GM23338 (cell line): ENCODE measurements around the gene ERBB4. TPM values are rescaled to one million over a fixed set of nuclear protein-coding genes. Genes with fewer than 3 reads are reported as not detected.
"Not testable (repeated sequence)": the region's sequence is repeated elsewhere in the genome, so short reads cannot be mapped to it uniquely, and the experiment has no call there.

Source experiments
- ATAC-seq: fragments of 200-7000 bp; cut with Tn5 transposase; 3 replicates; pipeline ENCODE4 v1.9.1; 2020
- DNase-seq: peaks from one replicate; pipeline ENCODE4 v3.0.0-alpha.2; 2015; ENCODE audit warnings: low spot score
- H2AFZ ChIP-seq: fragments of 200-600 bp; sonication (generic); 2 replicates; pipeline ENCODE4 v1.8.0; 2016; ENCODE audit warnings: antibody characterized with exemption, mild to moderate bottlenecking, moderate library complexity
- H3F3A ChIP-seq: fragments of 200-600 bp; sonication (generic); replicated peaks from 2 replicates; pipeline ENCODE4 v1.8.0; 2017; ENCODE audit warnings: antibody characterized with exemption, mixed run types, low read depth
- H3K27ac ChIP-seq: fragments of 200-600 bp; sonication (generic); 2 replicates; pipeline ENCODE4 v1.6.1; 2016; ENCODE audit warnings: low read depth
- H3K27me3 ChIP-seq: fragments of 200-600 bp; sonication (generic); 2 replicates; pipeline ENCODE4 v1.8.0; 2016; ENCODE audit warnings: mild to moderate bottlenecking, mixed run types, moderate library complexity; ENCODE audit not compliant: insufficient read depth
- H3K36me3 ChIP-seq: fragments of 200-600 bp; sonication (generic); 2 replicates; pipeline ENCODE4 v1.8.0; 2016; ENCODE audit warnings: mild to moderate bottlenecking; ENCODE audit not compliant: insufficient read depth
- H3K4me1 ChIP-seq: fragments of 200-600 bp; sonication (generic); 2 replicates; pipeline ENCODE4 v1.8.0; 2016; ENCODE audit warnings: mild to moderate bottlenecking, moderate library complexity; ENCODE audit not compliant: insufficient read depth
- H3K4me2 ChIP-seq: fragments of 200-600 bp; sonication (generic); 2 replicates; pipeline ENCODE4 v1.7.1; 2017; ENCODE audit warnings: mixed run types
- H3K4me3 ChIP-seq: fragments of 200-600 bp; sonication (generic); 2 replicates; pipeline ENCODE4 v1.6.1; 2016; ENCODE audit warnings: mixed run types
- H3K79me2 ChIP-seq: fragments of 200-600 bp; sonication (generic); replicated peaks from 2 replicates; pipeline ENCODE4 v1.8.0; 2017; ENCODE audit warnings: mild to moderate bottlenecking; ENCODE audit not compliant: insufficient read depth
- H3K9me2 ChIP-seq: fragments of 200-600 bp; sonication (generic); 2 replicates; pipeline ENCODE4 v1.8.0; 2017; ENCODE audit not compliant: insufficient read depth
- H4K20me1 ChIP-seq: fragments of 200-600 bp; sonication (generic); replicated peaks from 2 replicates; pipeline ENCODE4 v1.8.0; 2017; ENCODE audit warnings: mild to moderate bottlenecking; ENCODE audit not compliant: insufficient read depth
- H3K27ac Mint-ChIP-seq: 2 replicates; pipeline ENCODE4 v1.8.0; 2020; ENCODE audit warnings: inconsistent platforms, mild to moderate bottlenecking, moderate library complexity, mixed read lengths
- H3K27me3 Mint-ChIP-seq: 3 replicates; pipeline ENCODE4 v1.8.0; 2022; ENCODE audit warnings: low read depth, mild to moderate bottlenecking, moderate library complexity, mixed read lengths, inconsistent platforms; ENCODE audit not compliant: insufficient read depth, poor library complexity
- H3K36me3 Mint-ChIP-seq: 3 replicates; pipeline ENCODE4 v1.8.0; 2021; ENCODE audit warnings: low read depth, mild to moderate bottlenecking, inconsistent platforms, moderate library complexity, mixed read lengths
- H3K4me1 Mint-ChIP-seq: 3 replicates; pipeline ENCODE4 v1.8.0; 2020; ENCODE audit warnings: mild to moderate bottlenecking, inconsistent platforms, mixed read lengths
- H3K4me3 Mint-ChIP-seq: 3 replicates; pipeline ENCODE4 v1.8.0; 2021; ENCODE audit warnings: moderate library complexity, mild to moderate bottlenecking, inconsistent platforms, mixed read lengths
- H3K9me3 Mint-ChIP-seq: 3 replicates; pipeline ENCODE4 v1.8.0; 2020; ENCODE audit warnings: moderate library complexity, mild to moderate bottlenecking, inconsistent platforms, mixed read lengths
- CREB1 ChIP-seq: fragments of 250-450 bp; sonication (Bioruptor Pico); IDR thresholded peaks from 2 replicates; pipeline ENCODE4 v1.5.0; 2020; ENCODE audit warnings: low read depth, mild to moderate bottlenecking, moderate library complexity
- EZH2 ChIP-seq: fragments of 200-600 bp; sonication (generic); IDR thresholded peaks from one replicate; pipeline ENCODE4 v1.8.0; 2017; ENCODE audit warnings: antibody characterized with exemption, mild to moderate bottlenecking, low read depth; ENCODE audit not compliant: unreplicated experiment
- EZH2phosphoT487 ChIP-seq: fragments of 200-600 bp; sonication (generic); IDR thresholded peaks from one replicate; pipeline ENCODE4 v1.8.1; 2018; ENCODE audit warnings: antibody characterized with exemption; ENCODE audit not compliant: unreplicated experiment
- JUNB ChIP-seq: IDR thresholded peaks from one replicate; pipeline ENCODE4 v1.6.1; 2016; ENCODE audit warnings: antibody characterized with exemption; ENCODE audit not compliant: unreplicated experiment
- POLR2AphosphoS5 ChIP-seq: IDR thresholded peaks from 2 replicates; pipeline ENCODE4 v1.6.1; 2016; ENCODE audit warnings: antibody characterized with exemption, low read depth
- STAT1 ChIP-seq: IDR thresholded peaks from one replicate; pipeline ENCODE4 v1.6.1; 2016; ENCODE audit warnings: antibody characterized with exemption; ENCODE audit not compliant: unreplicated experiment
- ZNF114 ChIP-seq: fragments of 250-450 bp; sonication (Bioruptor Pico); IDR thresholded peaks from 2 replicates; pipeline ENCODE4 v1.5.0; 2020; ENCODE audit warnings: mild to moderate bottlenecking, moderate library complexity
- ZNF331 ChIP-seq: fragments of 250-450 bp; sonication (Bioruptor Pico); IDR thresholded peaks from 2 replicates; pipeline ENCODE4 v1.5.0; 2020; ENCODE audit warnings: low read depth, mild to moderate bottlenecking, moderate library complexity
- polyA plus RNA-seq: library from polyadenylated mRNA; unstranded; fragments of >200 nt; fragmentation: Nextera tagmentation; extraction: Ambion mirVana; gene quantifications from 2 replicates; pipeline ENCODE4 v1.2.1, GENCODE V29; 2016
- total RNA-seq: library from RNA; depleted of rRNA; stranded (reverse); fragments of >200 nt; shearing (Covaris generic); gene quantifications from 2 replicates; pipeline ENCODE4 v1.2.3, GENCODE V29; 2014
- TF ChIP-seq, protein P1 (sequence below): IDR thresholded peaks from 2 replicates; pipeline ENCODE4 v1.6.1; 2016; ENCODE audit warnings: antibody characterized with exemption
- TF ChIP-seq, protein P2 (sequence below): IDR thresholded peaks from one replicate; pipeline ENCODE4 v1.6.1; 2018; ENCODE audit warnings: antibody characterized with exemption; ENCODE audit not compliant: unreplicated experiment
- TF ChIP-seq, protein P3 (sequence below): fragments of 250-450 bp; sonication (Bioruptor Pico); IDR thresholded peaks from 2 replicates; pipeline ENCODE4 v1.5.0; 2020; ENCODE audit warnings: mild to moderate bottlenecking, moderate library complexity

ERBB4 gene
- total and polyA plus RNA-seq, 2 experiments from 2014 or later, result 0.73 to 1.1 TPM

DNA sequence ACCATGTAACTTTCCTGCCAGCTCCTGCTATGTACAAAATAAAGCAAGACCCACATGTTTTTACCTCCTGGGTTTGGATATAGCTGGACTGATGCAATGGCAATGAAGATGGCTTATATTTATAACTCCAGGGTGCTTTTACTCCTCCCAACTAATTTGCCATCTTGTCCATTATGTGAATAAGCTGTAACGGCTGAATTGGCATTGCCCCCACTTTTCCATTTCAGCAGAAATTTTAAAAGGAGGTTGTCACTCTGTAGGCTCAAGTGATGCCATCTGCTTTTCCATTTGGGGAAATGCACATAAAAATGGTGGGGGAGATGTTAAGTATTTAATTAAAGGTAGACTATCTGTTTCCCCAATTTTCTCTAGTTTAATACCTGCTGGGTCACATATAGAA lies 345.5 kb downstream of the ERBB4 start (continued):
- TF ChIP-seq POLR2AphosphoS5, result no peak
- TF ChIP-seq ZNF114, result no peak

DNA sequence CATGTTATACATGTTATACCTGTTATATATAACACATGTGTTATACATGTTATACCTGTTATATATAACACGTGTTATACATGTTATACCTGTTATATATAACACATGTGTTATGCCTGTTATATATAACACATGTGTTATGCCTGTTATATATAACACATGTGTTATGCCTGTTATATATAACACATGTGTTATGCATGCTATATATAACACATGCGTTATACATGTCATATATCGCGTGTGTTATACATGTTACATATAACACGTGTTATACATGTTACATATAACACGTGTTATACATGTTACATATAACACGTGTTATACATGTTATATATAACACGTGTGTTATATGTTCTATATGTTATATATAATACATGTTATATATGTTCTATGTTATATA lies 347.2 kb downstream of the ERBB4 start:
- not testable (repeated sequence) for H3K36me3 ChIP-seq, H3K4me1 ChIP-seq, H3K36me3 Mint-ChIP-seq, H4K20me1 ChIP-seq, H3K27ac Mint-ChIP-seq, H3K27me3 Mint-ChIP-seq, H3K9me2 ChIP-seq, H3K79me2 ChIP-seq, H3K4me1 Mint-ChIP-seq, H3K27me3 ChIP-seq, H3F3A ChIP-seq, DNase-seq, H3K4me3 Mint-ChIP-seq, H2AFZ ChIP-seq, H3K9me3 Mint-ChIP-seq, H3K4me3 ChIP-seq, H3K27ac ChIP-seq, ATAC-seq, H3K4me2 ChIP-seq

DNA sequence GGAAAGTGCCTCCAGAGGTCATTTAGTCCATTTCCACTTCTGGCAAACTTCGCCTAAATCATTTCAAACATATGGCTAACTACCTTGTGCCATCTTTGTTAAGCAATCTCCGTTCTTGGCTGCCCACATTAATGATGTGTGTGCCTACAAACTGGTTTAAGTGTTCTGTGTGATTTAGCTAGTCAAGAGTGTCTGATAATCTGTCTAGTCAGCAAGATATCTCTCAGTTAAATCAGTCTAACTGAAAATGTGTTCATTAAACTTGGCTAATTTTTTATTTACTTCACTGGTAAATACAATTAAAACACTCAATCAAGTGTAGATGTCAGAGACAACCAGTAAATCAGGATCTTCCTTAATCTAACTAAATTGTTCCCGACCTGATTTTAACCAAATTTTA lies 352.4 kb downstream of the ERBB4 start:
- H3K27ac Mint-ChIP-seq, result no peak overlapping the region; the same call in 1 of the 2 replicates
- Histone ChIP-seq H3K4me1 (no peaks in the 10 kb centered on the region), H3K4me3 (no peak overlapping the region), H3K27me3 (no peaks in the 10 kb centered on the region), H3K9me2 (no peaks in the 10 kb centered on the region), H3F3A (no peaks in the 10 kb centered on the region; the same call in 1 of the 2 replicates), H3K27ac (no peak overlapping the region), H2AFZ (no peak overlapping the region), H3K36me3 (no peaks in the 10 kb centered on the region), H3K79me2 (no peaks in the 10 kb centered on the region), H4K20me1 (no peaks in the 10 kb centered on the region), H3K4me2 (no peak overlapping the region)
- no peak for DNase-seq
- H3K36me3 Mint-ChIP-seq, result no peaks in the 10 kb centered on the region
- no peaks in the 10 kb centered on the region for H3K27me3 Mint-ChIP-seq
- no peaks in the 10 kb centered on the region for H3K9me3 Mint-ChIP-seq
- H3K4me1 Mint-ChIP-seq, result no peaks in the 10 kb centered on the region
- H3K4me3 Mint-ChIP-seq, result no peak overlapping the region
- no peak for ATAC-seq
- TF ChIP-seq JUNB, result no peak
- TF ChIP-seq, protein P1, sequence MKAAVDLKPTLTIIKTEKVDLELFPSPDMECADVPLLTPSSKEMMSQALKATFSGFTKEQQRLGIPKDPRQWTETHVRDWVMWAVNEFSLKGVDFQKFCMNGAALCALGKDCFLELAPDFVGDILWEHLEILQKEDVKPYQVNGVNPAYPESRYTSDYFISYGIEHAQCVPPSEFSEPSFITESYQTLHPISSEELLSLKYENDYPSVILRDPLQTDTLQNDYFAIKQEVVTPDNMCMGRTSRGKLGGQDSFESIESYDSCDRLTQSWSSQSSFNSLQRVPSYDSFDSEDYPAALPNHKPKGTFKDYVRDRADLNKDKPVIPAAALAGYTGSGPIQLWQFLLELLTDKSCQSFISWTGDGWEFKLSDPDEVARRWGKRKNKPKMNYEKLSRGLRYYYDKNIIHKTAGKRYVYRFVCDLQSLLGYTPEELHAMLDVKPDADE, result no peak
- TF ChIP-seq POLR2AphosphoS5, result no peak
- TF ChIP-seq, protein P2, sequence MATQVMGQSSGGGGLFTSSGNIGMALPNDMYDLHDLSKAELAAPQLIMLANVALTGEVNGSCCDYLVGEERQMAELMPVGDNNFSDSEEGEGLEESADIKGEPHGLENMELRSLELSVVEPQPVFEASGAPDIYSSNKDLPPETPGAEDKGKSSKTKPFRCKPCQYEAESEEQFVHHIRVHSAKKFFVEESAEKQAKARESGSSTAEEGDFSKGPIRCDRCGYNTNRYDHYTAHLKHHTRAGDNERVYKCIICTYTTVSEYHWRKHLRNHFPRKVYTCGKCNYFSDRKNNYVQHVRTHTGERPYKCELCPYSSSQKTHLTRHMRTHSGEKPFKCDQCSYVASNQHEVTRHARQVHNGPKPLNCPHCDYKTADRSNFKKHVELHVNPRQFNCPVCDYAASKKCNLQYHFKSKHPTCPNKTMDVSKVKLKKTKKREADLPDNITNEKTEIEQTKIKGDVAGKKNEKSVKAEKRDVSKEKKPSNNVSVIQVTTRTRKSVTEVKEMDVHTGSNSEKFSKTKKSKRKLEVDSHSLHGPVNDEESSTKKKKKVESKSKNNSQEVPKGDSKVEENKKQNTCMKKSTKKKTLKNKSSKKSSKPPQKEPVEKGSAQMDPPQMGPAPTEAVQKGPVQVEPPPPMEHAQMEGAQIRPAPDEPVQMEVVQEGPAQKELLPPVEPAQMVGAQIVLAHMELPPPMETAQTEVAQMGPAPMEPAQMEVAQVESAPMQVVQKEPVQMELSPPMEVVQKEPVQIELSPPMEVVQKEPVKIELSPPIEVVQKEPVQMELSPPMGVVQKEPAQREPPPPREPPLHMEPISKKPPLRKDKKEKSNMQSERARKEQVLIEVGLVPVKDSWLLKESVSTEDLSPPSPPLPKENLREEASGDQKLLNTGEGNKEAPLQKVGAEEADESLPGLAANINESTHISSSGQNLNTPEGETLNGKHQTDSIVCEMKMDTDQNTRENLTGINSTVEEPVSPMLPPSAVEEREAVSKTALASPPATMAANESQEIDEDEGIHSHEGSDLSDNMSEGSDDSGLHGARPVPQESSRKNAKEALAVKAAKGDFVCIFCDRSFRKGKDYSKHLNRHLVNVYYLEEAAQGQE, result no peak
- TF ChIP-seq ZNF331 (CRISPR knock-in tag), result no peak
- no peak for TF ChIP-seq ZNF114
- TF ChIP-seq STAT1, result no peak
- no peak for TF ChIP-seq EZH2
- TF ChIP-seq CREB1 (CRISPR knock-in tag), result no peak
- no peak for TF ChIP-seq EZH2phosphoT487
- TF ChIP-seq, protein P3, sequence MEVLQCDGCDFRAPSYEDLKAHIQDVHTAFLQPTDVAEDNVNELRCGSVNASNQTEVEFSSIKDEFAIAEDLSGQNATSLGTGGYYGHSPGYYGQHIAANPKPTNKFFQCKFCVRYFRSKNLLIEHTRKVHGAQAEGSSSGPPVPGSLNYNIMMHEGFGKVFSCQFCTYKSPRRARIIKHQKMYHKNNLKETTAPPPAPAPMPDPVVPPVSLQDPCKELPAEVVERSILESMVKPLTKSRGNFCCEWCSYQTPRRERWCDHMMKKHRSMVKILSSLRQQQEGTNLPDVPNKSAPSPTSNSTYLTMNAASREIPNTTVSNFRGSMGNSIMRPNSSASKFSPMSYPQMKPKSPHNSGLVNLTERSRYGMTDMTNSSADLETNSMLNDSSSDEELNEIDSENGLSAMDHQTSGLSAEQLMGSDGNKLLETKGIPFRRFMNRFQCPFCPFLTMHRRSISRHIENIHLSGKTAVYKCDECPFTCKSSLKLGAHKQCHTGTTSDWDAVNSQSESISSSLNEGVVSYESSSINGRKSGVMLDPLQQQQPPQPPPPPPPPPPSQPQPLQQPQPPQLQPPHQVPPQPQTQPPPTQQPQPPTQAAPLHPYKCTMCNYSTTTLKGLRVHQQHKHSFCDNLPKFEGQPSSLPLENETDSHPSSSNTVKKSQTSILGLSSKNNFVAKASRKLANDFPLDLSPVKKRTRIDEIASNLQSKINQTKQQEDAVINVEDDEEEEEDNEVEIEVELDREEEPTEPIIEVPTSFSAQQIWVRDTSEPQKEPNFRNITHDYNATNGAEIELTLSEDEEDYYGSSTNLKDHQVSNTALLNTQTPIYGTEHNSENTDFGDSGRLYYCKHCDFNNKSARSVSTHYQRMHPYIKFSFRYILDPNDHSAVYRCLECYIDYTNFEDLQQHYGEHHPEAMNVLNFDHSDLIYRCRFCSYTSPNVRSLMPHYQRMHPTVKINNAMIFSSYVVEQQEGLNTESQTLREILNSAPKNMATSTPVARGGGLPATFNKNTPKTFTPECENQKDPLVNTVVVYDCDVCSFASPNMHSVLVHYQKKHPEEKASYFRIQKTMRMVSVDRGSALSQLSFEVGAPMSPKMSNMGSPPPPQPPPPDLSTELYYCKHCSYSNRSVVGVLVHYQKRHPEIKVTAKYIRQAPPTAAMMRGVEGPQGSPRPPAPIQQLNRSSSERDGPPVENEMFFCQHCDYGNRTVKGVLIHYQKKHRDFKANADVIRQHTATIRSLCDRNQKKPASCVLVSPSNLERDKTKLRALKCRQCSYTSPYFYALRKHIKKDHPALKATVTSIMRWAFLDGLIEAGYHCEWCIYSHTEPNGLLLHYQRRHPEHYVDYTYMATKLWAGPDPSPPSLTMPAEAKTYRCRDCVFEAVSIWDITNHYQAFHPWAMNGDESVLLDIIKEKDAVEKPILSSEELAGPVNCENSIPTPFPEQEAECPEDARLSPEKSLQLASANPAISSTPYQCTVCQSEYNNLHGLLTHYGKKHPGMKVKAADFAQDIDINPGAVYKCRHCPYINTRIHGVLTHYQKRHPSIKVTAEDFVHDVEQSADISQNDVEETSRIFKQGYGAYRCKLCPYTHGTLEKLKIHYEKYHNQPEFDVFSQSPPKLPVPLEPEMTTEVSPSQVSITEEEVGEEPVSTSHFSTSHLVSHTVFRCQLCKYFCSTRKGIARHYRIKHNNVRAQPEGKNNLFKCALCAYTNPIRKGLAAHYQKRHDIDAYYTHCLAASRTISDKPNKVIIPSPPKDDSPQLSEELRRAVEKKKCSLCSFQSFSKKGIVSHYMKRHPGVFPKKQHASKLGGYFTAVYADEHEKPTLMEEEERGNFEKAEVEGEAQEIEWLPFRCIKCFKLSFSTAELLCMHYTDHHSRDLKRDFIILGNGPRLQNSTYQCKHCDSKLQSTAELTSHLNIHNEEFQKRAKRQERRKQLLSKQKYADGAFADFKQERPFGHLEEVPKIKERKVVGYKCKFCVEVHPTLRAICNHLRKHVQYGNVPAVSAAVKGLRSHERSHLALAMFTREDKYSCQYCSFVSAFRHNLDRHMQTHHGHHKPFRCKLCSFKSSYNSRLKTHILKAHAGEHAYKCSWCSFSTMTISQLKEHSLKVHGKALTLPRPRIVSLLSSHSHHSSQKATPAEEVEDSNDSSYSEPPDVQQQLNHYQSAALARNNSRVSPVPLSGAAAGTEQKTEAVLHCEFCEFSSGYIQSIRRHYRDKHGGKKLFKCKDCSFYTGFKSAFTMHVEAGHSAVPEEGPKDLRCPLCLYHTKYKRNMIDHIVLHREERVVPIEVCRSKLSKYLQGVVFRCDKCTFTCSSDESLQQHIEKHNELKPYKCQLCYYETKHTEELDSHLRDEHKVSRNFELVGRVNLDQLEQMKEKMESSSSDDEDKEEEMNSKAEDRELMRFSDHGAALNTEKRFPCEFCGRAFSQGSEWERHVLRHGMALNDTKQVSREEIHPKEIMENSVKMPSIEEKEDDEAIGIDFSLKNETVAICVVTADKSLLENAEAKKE (CRISPR knock-in tag), result no peak
